Measurements from ENCODE around the gene S1PR3.

DNA sequence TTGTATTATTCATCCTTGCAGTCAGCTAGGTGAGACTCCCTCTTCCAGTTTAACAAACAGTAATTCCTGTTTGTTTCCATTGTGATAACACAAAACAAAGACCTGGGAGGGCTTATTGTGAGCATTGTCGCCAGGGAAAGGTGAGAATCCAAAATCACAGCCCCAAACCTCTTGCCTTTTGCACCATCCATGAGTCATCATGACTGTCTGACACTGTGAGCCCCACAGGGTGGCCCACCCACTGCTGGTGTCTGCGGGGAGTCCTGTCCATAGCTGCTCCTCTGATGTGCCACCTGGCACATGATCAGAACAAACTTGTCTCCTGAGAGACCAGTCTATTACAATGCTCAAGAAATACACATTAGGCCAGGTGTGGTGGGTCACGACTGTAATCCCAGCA lies 33.7 kb upstream of the S1PR3 start:
- TF ChIP-seq, protein P1, sequence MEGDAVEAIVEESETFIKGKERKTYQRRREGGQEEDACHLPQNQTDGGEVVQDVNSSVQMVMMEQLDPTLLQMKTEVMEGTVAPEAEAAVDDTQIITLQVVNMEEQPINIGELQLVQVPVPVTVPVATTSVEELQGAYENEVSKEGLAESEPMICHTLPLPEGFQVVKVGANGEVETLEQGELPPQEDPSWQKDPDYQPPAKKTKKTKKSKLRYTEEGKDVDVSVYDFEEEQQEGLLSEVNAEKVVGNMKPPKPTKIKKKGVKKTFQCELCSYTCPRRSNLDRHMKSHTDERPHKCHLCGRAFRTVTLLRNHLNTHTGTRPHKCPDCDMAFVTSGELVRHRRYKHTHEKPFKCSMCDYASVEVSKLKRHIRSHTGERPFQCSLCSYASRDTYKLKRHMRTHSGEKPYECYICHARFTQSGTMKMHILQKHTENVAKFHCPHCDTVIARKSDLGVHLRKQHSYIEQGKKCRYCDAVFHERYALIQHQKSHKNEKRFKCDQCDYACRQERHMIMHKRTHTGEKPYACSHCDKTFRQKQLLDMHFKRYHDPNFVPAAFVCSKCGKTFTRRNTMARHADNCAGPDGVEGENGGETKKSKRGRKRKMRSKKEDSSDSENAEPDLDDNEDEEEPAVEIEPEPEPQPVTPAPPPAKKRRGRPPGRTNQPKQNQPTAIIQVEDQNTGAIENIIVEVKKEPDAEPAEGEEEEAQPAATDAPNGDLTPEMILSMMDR (IDR thresholded peaks at IDR 0.05 in 2 of 3, conservative IDR thresholded peaks at IDR 0.05 in 1 of 3; ENCODE audit: insufficient read depth in 2 of 3, low read depth in 1 of 3, low read length in 3 of 3): no peak
- TF ChIP-seq MCM5 (IDR thresholded peaks at IDR 0.05; ENCODE audit: low read depth) (no peak), ZBTB49 (CRISPR knock-in tag; IDR thresholded peaks at IDR 0.05; ENCODE audit: borderline replicate concordance) (no peak), ZHX1 (conservative IDR thresholded peaks at IDR 0.05; ENCODE audit: low read length) (no peak), RBM22 (IDR thresholded peaks at IDR 0.05; ENCODE audit: low read depth, low read length, poor library complexity, severe bottlenecking) (no peak), YY1 (IDR thresholded peaks at IDR 0.05; ENCODE audit: borderline replicate concordance in 1 of 3, control insufficient read depth in 1 of 3, extremely low read depth in 1 of 3, insufficient read depth in 3 of 3, insufficient read length in 1 of 3, insufficient replicate concordance in 2 of 3, low read depth in 1 of 3, low read length in 2 of 3) (no peak), EGR1 (conservative IDR thresholded peaks at IDR 0.05) (no peak), ZNF23 (CRISPR knock-in tag; IDR thresholded peaks at IDR 0.05) (no peak), RAD21 (CRISPR knock-in tag; conservative IDR thresholded peaks at IDR 0.05 in 1 of 2, IDR thresholded peaks at IDR 0.05 in 1 of 2) (no peak)
- TF ChIP-seq, protein P2, sequence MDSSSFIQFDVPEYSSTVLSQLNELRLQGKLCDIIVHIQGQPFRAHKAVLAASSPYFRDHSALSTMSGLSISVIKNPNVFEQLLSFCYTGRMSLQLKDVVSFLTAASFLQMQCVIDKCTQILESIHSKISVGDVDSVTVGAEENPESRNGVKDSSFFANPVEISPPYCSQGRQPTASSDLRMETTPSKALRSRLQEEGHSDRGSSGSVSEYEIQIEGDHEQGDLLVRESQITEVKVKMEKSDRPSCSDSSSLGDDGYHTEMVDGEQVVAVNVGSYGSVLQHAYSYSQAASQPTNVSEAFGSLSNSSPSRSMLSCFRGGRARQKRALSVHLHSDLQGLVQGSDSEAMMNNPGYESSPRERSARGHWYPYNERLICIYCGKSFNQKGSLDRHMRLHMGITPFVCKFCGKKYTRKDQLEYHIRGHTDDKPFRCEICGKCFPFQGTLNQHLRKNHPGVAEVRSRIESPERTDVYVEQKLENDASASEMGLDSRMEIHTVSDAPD (CRISPR knock-in tag; IDR thresholded peaks at IDR 0.05): no peak
